IMR-90 (cell line): ENCODE results near the gene SRP14. TPM values are rescaled to one million over a fixed set of nuclear protein-coding genes. Genes with fewer than 3 reads are reported as not detected.

Experiments
- ATAC-seq: fragments of 200-7000 bp; cut with Tn5 transposase; 2 replicates; pipeline ENCODE4 v1.9.1; 2020; ENCODE audit warnings: low read depth, mild to moderate bottlenecking, moderate library complexity
- BruUV-seq: library from RNA; stranded (reverse); fragments of 400-500 nt; replicated peaks from 2 replicates; lab custom pipeline; 2021; lab: Mats Ljungman, UMichigan
- CTCF ChIA-PET: fragments of 300-600 bp; formaldehyde crosslinking; extraction: SDS; loops from one replicate; lab custom pipeline; 2021; ENCODE audit warnings: antibody characterized with exemption; lab: Yijun Ruan, JAX
- POLR2A ChIA-PET: fragments of 300-600 bp; sonication (Branson Sonifier 250); formaldehyde crosslinking; loops from one replicate; lab custom pipeline; 2022; ENCODE audit warnings: antibody characterized with exemption; ENCODE audit not compliant: unreplicated experiment; lab: Charles Lee
- DNase-seq: peaks from one replicate; pipeline ENCODE4 v3.0.0; 2013
- H2AFZ ChIP-seq: replicated peaks from 2 replicates; pipeline ENCODE3; 2013; ENCODE audit warnings: low read length, mild to moderate bottlenecking; ENCODE audit not compliant: poor library complexity
- H2AK5ac ChIP-seq: 2 replicates; pipeline ENCODE4 v1.6.1; 2013; ENCODE audit warnings: low read depth, low read length, inconsistent platforms
- H2AK9ac ChIP-seq: replicated peaks from 2 replicates; pipeline ENCODE3; 2013; ENCODE audit warnings: mild to moderate bottlenecking, low read depth, low read length, moderate library complexity; ENCODE audit not compliant: poor library complexity
- H2BK120ac ChIP-seq: 2 replicates; pipeline ENCODE4 v1.6.1; 2013; ENCODE audit warnings: low read depth, low read length, inconsistent platforms
- H2BK15ac ChIP-seq: 3 replicates; pipeline ENCODE4 v1.6.1; 2013; ENCODE audit warnings: low read depth, low read length, inconsistent platforms
- H2BK20ac ChIP-seq: 2 replicates; pipeline ENCODE4 v1.6.1; 2013; ENCODE audit warnings: low read depth, mild to moderate bottlenecking, inconsistent platforms, low read length, moderate library complexity
- H2BK5ac ChIP-seq: 2 replicates; pipeline ENCODE4 v1.6.1; 2013; ENCODE audit warnings: mild to moderate bottlenecking, low read depth, low read length, inconsistent platforms; ENCODE audit not compliant: poor library complexity, severe bottlenecking
- H3K14ac ChIP-seq: replicated peaks from 2 replicates; pipeline ENCODE4 v1.6.1; 2013; ENCODE audit warnings: low read depth, low read length, inconsistent platforms
- H3K18ac ChIP-seq: 2 replicates; pipeline ENCODE4 v1.6.1; 2013; ENCODE audit warnings: low read depth, low read length, control low read depth
- H3K23ac ChIP-seq: 2 replicates; pipeline ENCODE4 v1.6.1; 2013; ENCODE audit warnings: low read depth, low read length, inconsistent platforms
- H3K27ac ChIP-seq: 2 replicates; pipeline ENCODE4 v1.5.1; 2013; ENCODE audit warnings: mild to moderate bottlenecking, control low read depth, low read length; ENCODE audit not compliant: insufficient read depth
- H3K27me3 ChIP-seq: 2 replicates; pipeline ENCODE4 v1.6.1; 2013; ENCODE audit warnings: low read length; ENCODE audit not compliant: control insufficient read depth, insufficient read depth
- H3K36me3 ChIP-seq: 2 replicates; pipeline ENCODE4 v1.6.1; 2013; ENCODE audit warnings: low read length, mixed read lengths; ENCODE audit not compliant: control insufficient read depth, insufficient read depth
- H3K4ac ChIP-seq: 2 replicates; pipeline ENCODE4 v1.6.1; 2013; ENCODE audit warnings: low read depth, low read length, inconsistent platforms
- H3K4me1 ChIP-seq: 2 replicates; pipeline ENCODE4 v1.6.1; 2013; ENCODE audit warnings: low read length, mixed read lengths; ENCODE audit not compliant: control insufficient read depth, insufficient read depth
- H3K4me2 ChIP-seq: 2 replicates; pipeline ENCODE4 v1.6.1; 2013; ENCODE audit warnings: low read depth, mild to moderate bottlenecking, control low read depth, low read length, moderate library complexity
- H3K4me3 ChIP-seq: 2 replicates; pipeline ENCODE4 v1.5.1; 2013; ENCODE audit warnings: low read depth, mild to moderate bottlenecking, control low read depth, low read length, moderate library complexity; ENCODE audit not compliant: insufficient read depth
- H3K56ac ChIP-seq: 2 replicates; pipeline ENCODE4 v1.6.1; 2013; ENCODE audit warnings: low read length, inconsistent platforms; ENCODE audit not compliant: insufficient read depth; ENCODE audit errors: extremely low read depth
- H3K79me1 ChIP-seq, 2 experiments: 2 replicates each; pipeline ENCODE4 v1.6.1; 2013; ENCODE audit warnings: low read length in 2 of 2, inconsistent platforms in 1 of 2, low read depth in 1 of 2
- H3K9ac ChIP-seq: 2 replicates; pipeline ENCODE4 v1.6.1; 2013; ENCODE audit warnings: low read depth, low read length, control low read depth
- H3K9me1 ChIP-seq: 2 replicates; pipeline ENCODE4 v1.6.1; 2013; ENCODE audit warnings: low read length, inconsistent platforms; ENCODE audit not compliant: insufficient read depth
- H3K9me3 ChIP-seq: 2 replicates; pipeline ENCODE4 v1.6.1; 2013; ENCODE audit warnings: low read length; ENCODE audit not compliant: control insufficient read depth, insufficient read depth
- H4K20me1 ChIP-seq: 2 replicates; pipeline ENCODE4 v1.6.1; 2013; ENCODE audit warnings: low read length, inconsistent platforms; ENCODE audit not compliant: insufficient read depth
- H4K5ac ChIP-seq: 2 replicates; pipeline ENCODE4 v1.6.1; 2013; ENCODE audit warnings: mild to moderate bottlenecking, low read depth, low read length, control low read depth
- H4K8ac ChIP-seq, 2 experiments: 2 replicates each; pipeline ENCODE4 v1.6.1; 2013; ENCODE audit warnings: low read depth in 2 of 2, low read length in 2 of 2, control low read depth in 1 of 2, inconsistent platforms in 1 of 2
- H4K91ac ChIP-seq: 2 replicates; pipeline ENCODE4 v1.6.1; 2013; ENCODE audit warnings: low read depth, low read length, inconsistent platforms; ENCODE audit not compliant: insufficient read depth
- FOS ChIP-seq: fragments of 150-350 bp; IDR thresholded peaks from 2 replicates; pipeline ENCODE4 v1.6.1; 2016; ENCODE audit warnings: low read depth, low read length
- RCOR1 ChIP-seq: IDR thresholded peaks from 2 replicates; pipeline ENCODE4 v1.6.1; 2012; ENCODE audit warnings: mild to moderate bottlenecking, low read length, improper control_type of control experiment; ENCODE audit not compliant: insufficient replicate concordance
- WGBS, 2 experiments: methylation state at CpG; one replicate each; pipeline versions ENCODE4 v1.1.5 to v1.1.7; 2013; ENCODE audit warnings: missing lambda C conversion rate in 2 of 2; ENCODE audit not compliant: insufficient read length in 1 of 2; ENCODE audit errors: extremely low coverage in 2 of 2; 5-methylcytosine and 5-hydroxymethylcytosine counted together
- dilution Hi-C: fragments of 300-500 bp; cut with HindIII; formaldehyde crosslinking; loops from one replicate; pipeline ENCODE4 v1.14.3; 2018; ENCODE audit warnings: low sequenced_read_pairs; ENCODE audit not compliant: unreplicated experiment
- in situ Hi-C: fragments of 300-500 bp; cut with MboI; formaldehyde crosslinking; loops from 3 replicates; pipeline ENCODE4 v1.14.3; 2019; ENCODE audit warnings: low sequenced_read_pairs, inconsistent platforms, mixed read lengths
- intact Hi-C: fragments of 100-400 bp; cut with micrococcal nuclease; formaldehyde crosslinking; loops from 2 replicates; pipeline ENCODE4 v1.10.0; 2022
- polyA plus RNA-seq, 3 experiments: library from polyadenylated mRNA; depleted of rRNA; stranded (reverse); fragments of >200 nt; gene quantifications; 2 replicates each; pipeline ENCODE4 v1.2.3, GENCODE V29; 2012; ENCODE audit warnings: low replicate concordance in 1 of 3
- total RNA-seq: library from RNA; depleted of rRNA; stranded (reverse); fragments of >200 nt; gene quantifications from 2 replicates; pipeline ENCODE4 v1.2.3, GENCODE V29; 2012

Gene SRP14
- total and polyA plus RNA-seq, 2 of the 4 experiments (the other 2 are of a cell fraction), result 106 to 295 TPM

DNA sequence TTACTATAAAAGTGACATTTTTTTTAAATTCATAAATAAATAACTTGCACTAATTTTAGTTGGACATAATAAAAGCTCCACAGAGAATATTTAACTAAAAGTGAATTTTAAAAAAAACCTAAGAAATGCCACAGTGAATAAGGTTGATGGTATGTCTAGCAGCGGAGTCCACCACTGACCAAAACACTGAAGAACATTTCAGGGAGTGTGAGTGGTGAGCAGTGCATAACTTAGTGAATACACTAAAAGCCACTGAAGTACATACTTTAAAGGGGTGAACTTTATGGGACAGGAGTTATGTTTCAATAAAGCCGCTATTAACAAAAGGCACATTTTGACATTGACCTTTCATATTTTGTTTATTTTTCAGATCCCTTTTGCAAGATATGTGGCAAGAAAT is 32.3 kb downstream of the SRP14 start:
- H3K4me1 ChIP-seq, result peaks cover 18% of the 10 kb centered on the region
- H3K9ac ChIP-seq, result no peak overlapping the region
- H3K4me2 ChIP-seq, result peak overlapping the region; percentile 10; the same call in 1 of the 2 replicates
- no peaks in the 10 kb centered on the region for H3K9me3 ChIP-seq
- peaks cover 38% of the 10 kb centered on the region for H3K36me3 ChIP-seq
- TF ChIP-seq FOS, result peak; percentile 41; the same call in 1 of the 2 replicates
- TF ChIP-seq RCOR1, result no peak
- in situ Hi-C loops, result no loop called here
- H2AK5ac ChIP-seq, result no peak overlapping the region
- no peak overlapping the region for H2AK9ac ChIP-seq
- no peak overlapping the region for H4K91ac ChIP-seq
- H3K27ac ChIP-seq, result no peak overlapping the region
- CTCF ChIA-PET, result no interaction called here
- no peak overlapping the region; a peak in 1 of 4 replicates for H4K8ac ChIP-seq
- no peak overlapping the region for H3K23ac ChIP-seq
- no peak overlapping the region for H3K4me3 ChIP-seq
- H3K27me3 ChIP-seq, result no peaks in the 10 kb centered on the region
- no peak overlapping the region for H3K56ac ChIP-seq
- peak; percentile 90 for ATAC-seq
- H3K79me1 ChIP-seq, result peaks cover 13 to 39% of the 10 kb centered on the region in 2 experiments; a peak in 3 of 4 replicates
- dilution Hi-C loops, result no loop called here
- H2AFZ ChIP-seq, result no peak overlapping the region
- WGBS, 2 experiments, result no CpG with 5 or more reads among the region's 2 CpGs
- H2BK15ac ChIP-seq, result no peak overlapping the region; the same call in 2 of the 3 replicates
- H4K5ac ChIP-seq, result no peak overlapping the region
- H2BK120ac ChIP-seq, result no peak overlapping the region
- intact Hi-C loops, result loop anchor here (10.0 kb wide), 1 partner anchor 222 kb away; the partner anchor contains the start of gene FSIP1
- H3K9me1 ChIP-seq, result peaks cover 34% of the 10 kb centered on the region
- POLR2A ChIA-PET, result no interaction called here
- no TSS peak for BruUV-seq
- peak overlapping the region; percentile 92 for H2BK5ac ChIP-seq
- no peak overlapping the region for H3K4ac ChIP-seq
- H2BK20ac ChIP-seq, result no peak overlapping the region
- no peaks in the 10 kb centered on the region; the same call in 1 of the 2 replicates for H4K20me1 ChIP-seq
- peak; percentile 85 for DNase-seq
- H3K18ac ChIP-seq, result no peak overlapping the region
- no peak overlapping the region for H3K14ac ChIP-seq
